Activated B cell treated with CpG ODN at 0.5 μM for 24 hours (primary cell): Measurements from ENCODE around the gene ITPRIP. TPM values are rescaled to one million over a fixed set of nuclear protein-coding genes. Genes with fewer than 3 reads are reported as not detected.

Experiments used
- ATAC-seq: fragments of 200-7000 bp; cut with Tn5 transposase; one replicate; pipeline ENCODE4 v1.10.0; 2021; ENCODE audit warnings: low read depth, mild to moderate bottlenecking, moderate library complexity
- CTCF ChIA-PET: fragments of 350-600 bp; sonication (Branson Sonifier 250); formaldehyde crosslinking; loops from one replicate; lab custom pipeline; 2021; ENCODE audit warnings: antibody characterized with exemption; lab: Charles Lee
- POLR2A ChIA-PET: fragments of 350-600 bp; sonication (Branson Sonifier 250); formaldehyde crosslinking; loops from one replicate; lab custom pipeline; 2021; ENCODE audit warnings: antibody characterized with exemption; lab: Charles Lee
- DNase-seq: peaks from one replicate; pipeline ENCODE4 v3.0.0; 2022
- H3K27ac Mint-ChIP-seq: one replicate; pipeline ENCODE4 v1.8.0; 2020; ENCODE audit warnings: mixed read lengths
- H3K27me3 Mint-ChIP-seq: one replicate; pipeline ENCODE4 v1.8.0; 2021; ENCODE audit warnings: mixed read lengths
- H3K36me3 Mint-ChIP-seq: one replicate; pipeline ENCODE4 v1.8.0; 2021; ENCODE audit warnings: low read depth, mixed read lengths
- H3K4me1 Mint-ChIP-seq: one replicate; pipeline ENCODE4 v1.8.0; 2021; ENCODE audit warnings: mixed read lengths
- H3K4me3 Mint-ChIP-seq: one replicate; pipeline ENCODE4 v1.8.0; 2020; ENCODE audit warnings: mild to moderate bottlenecking, mixed read lengths
- H3K9me3 Mint-ChIP-seq: one replicate; pipeline ENCODE4 v1.8.0; 2020; ENCODE audit warnings: mixed read lengths
- CTCF ChIP-seq: fragments of 200-600 bp; IDR thresholded peaks from one replicate; pipeline ENCODE4 v1.8.0; 2022; ENCODE audit warnings: antibody characterized with exemption, mild to moderate bottlenecking
- intact Hi-C: fragments of 100-400 bp; cut with micrococcal nuclease; formaldehyde crosslinking; loops from one replicate; pipeline ENCODE4 v1.15.1; 2024
- total RNA-seq: library from RNA; stranded (reverse); gene quantifications from 2 replicates; pipeline ENCODE4 v1.2.3, GENCODE V29; 2022

The ITPRIP gene
- total RNA-seq, 1 donor from 2014 or later: 26.1 TPM

GRCh38 chr10:104326991-104327610 is 11.2 kb downstream of the ITPRIP start:
- H3K9me3 Mint-ChIP-seq: no peaks in the 10 kb centered on the region
- POLR2A ChIA-PET: interaction anchor here (2.3 kb wide), 1 partner anchor 12 kb away, joined by 9 read pairs; the partner anchor contains the start of gene ITPRIP
- no peak overlapping the region for H3K4me3 Mint-ChIP-seq
- CTCF ChIA-PET: interaction anchor here (1.7 kb wide), 1 partner anchor 21 kb away, joined by 6 read pairs; no protein-coding TSS in a partner anchor
- peaks cover 22% of the 10 kb centered on the region for H3K36me3 Mint-ChIP-seq
- no peak for TF ChIP-seq CTCF
- no peaks in the 10 kb centered on the region for H3K27me3 Mint-ChIP-seq
- intact Hi-C loops: no loop called here
- H3K4me1 Mint-ChIP-seq: peaks cover 99% of the 10 kb centered on the region
- no peak for DNase-seq
- peak overlapping the region; percentile 68 for H3K27ac Mint-ChIP-seq
- no peak for ATAC-seq

- ChIA-PET CTCF (interaction anchor here (1.7 kb wide), 1 partner anchor 19 kb away, joined by 6 read pairs; no protein-coding TSS in a partner anchor), POLR2A (interaction anchor here (2.3 kb wide), 1 partner anchor 13 kb away, joined by 9 read pairs; the partner anchor contains the start of gene ITPRIP)
- TF ChIP-seq CTCF: no peak
- Mint-ChIP-seq H3K27ac (peak overlapping the region; percentile 80), H3K9me3 (no peaks in the 10 kb centered on the region), H3K36me3 (peaks cover 19% of the 10 kb centered on the region), H3K27me3 (no peaks in the 10 kb centered on the region), H3K4me3 (peak overlapping the region; percentile 44), H3K4me1 (peaks cover 99% of the 10 kb centered on the region)
- ATAC-seq (no peak), DNase-seq (no peak)
- intact Hi-C loops: no loop called here
Measured at GRCh38 chr10:104325436-104326435, 12.5 kb downstream of the ITPRIP start.

- no peaks in the 10 kb centered on the region for H3K9me3 Mint-ChIP-seq
- TF ChIP-seq CTCF: no peak
- H3K27ac Mint-ChIP-seq: peak overlapping the region; percentile 80
- intact Hi-C loops: loop anchor here (1.0 kb wide), 1 partner anchor 12 kb away; no protein-coding TSS in a partner anchor
- ATAC-seq (no peak), DNase-seq (no peak)
- H3K36me3 Mint-ChIP-seq: peaks cover 20% of the 10 kb centered on the region
- ChIA-PET CTCF (interaction anchor here (1.2 kb wide), 1 partner anchor 18 kb away, joined by 4 read pairs; no protein-coding TSS in a partner anchor), POLR2A (no interaction called here)
- H3K4me3 Mint-ChIP-seq: peak overlapping the region; percentile 44
- H3K27me3 Mint-ChIP-seq: no peaks in the 10 kb centered on the region
- peaks cover 98% of the 10 kb centered on the region for H3K4me1 Mint-ChIP-seq
Measured at GRCh38 chr10:104324931-104325330, 13.3 kb downstream of the ITPRIP start.

GRCh38 chr10:104324221-104324686 is 14.0 kb downstream of the ITPRIP start:
- TF ChIP-seq CTCF: no peak
- intact Hi-C loops: loop anchor here (1.0 kb wide), 1 partner anchor 13 kb away; no protein-coding TSS in a partner anchor
- peaks cover 20% of the 10 kb centered on the region for H3K36me3 Mint-ChIP-seq
- POLR2A ChIA-PET: interaction anchor here (1.5 kb wide), 1 partner anchor 14 kb away, joined by 4 read pairs; the partner anchor contains the start of gene ITPRIP
- peak overlapping the region; percentile 80 for H3K27ac Mint-ChIP-seq
- CTCF ChIA-PET: interaction anchor here (1.2 to 1.4 kb wide), 2 partner anchors 16 to 17 kb away, joined by 3 to 4 read pairs; no protein-coding TSS in a partner anchor
- ATAC-seq (peak; percentile 9), DNase-seq (no peak)
- no peaks in the 10 kb centered on the region for H3K9me3 Mint-ChIP-seq
- peaks cover 98% of the 10 kb centered on the region for H3K4me1 Mint-ChIP-seq
- H3K4me3 Mint-ChIP-seq: peak overlapping the region; percentile 72
- no peaks in the 10 kb centered on the region for H3K27me3 Mint-ChIP-seq
